SKM-1 (cell line): ENCODE measurements around the gene TNFRSF8.

Source experiments
- DNase-seq: peaks from one replicate; lab custom pipeline; 2025; ENCODE audit not compliant: unreplicated experiment; lab: John Stamatoyannopoulos, UW

The TNFRSF8 gene

DNA sequence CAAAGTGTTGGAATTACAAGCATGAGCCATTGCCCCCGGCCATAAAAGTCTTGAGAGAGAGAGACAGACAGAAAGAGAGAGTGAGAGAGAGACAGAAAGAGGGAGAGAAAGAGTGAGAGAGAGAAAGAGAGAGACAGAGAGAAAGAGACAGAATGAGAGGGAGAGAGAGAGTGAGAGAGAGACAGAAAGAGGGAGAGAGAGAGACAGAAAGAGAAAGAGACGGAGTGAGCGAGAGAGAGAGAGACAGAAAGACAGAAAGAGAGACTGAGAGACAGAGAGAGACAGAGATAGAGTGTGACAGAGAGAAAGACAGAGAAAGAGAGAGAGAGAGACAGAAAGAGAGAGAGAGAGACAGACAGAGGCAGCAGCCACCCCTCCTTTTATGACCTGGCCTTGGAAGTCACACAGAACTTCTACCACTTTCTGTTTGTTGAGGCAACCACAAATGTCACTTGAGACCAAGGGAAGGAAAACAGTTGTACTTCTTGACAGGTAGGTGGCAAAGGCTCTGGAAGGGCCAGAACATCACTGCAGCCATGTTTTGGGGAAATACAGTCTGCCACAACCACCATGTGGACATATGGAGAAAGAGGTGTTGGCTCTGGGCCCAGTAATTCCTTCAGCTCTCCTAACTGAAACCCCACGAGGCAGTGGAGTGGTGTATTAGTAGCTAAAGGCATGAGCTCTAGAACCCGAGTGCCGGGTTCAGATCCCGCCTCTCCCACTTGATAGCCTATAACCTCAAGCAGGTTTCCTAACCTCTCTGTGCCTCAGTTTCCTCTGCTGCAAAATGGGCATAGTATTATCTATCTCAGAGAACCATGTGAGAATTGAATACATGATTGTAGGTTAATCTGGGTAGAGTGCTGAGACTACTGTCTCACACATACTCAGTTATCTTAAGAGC, 50.6 kb downstream of the TNFRSF8 start:
- no peak for DNase-seq

DNA sequence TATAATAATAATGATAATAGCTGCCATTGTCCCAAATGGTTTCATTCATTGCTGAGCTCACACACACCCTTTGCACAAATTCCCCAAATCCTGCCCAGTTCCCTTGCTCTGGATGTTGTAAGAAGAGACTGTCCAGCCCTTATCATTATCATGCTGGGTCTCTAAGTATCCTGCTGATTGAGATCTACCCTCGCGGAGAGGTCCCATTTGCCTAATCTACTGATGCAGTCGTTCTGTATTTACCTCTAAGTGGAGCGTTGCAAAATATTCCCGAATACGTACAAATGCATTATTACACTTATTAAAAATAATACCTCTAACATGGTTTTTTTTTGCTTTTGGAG, 51.2 kb downstream of the TNFRSF8 start:
- DNase-seq, result no peak

DNA sequence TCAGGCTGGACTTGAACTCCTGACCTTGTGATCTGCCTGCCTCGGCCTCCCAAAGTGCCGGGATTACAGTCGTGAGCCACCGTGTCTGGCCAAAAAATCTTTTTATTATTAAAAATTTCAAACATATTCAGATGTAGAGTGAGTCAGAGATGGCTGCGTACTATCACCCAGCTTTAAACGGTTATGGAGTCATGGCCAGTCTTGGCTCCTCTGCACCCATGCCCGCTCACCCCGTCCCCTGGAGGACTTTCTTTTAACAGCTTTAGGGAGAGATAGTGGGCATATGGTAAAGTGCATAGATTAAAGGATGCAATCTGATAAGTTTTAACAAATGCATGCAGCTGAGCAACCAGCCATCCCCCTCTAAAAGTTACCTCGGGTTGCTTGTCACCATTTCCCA, 51.8 kb downstream of the TNFRSF8 start:
- DNase-seq, result no peak

DNA sequence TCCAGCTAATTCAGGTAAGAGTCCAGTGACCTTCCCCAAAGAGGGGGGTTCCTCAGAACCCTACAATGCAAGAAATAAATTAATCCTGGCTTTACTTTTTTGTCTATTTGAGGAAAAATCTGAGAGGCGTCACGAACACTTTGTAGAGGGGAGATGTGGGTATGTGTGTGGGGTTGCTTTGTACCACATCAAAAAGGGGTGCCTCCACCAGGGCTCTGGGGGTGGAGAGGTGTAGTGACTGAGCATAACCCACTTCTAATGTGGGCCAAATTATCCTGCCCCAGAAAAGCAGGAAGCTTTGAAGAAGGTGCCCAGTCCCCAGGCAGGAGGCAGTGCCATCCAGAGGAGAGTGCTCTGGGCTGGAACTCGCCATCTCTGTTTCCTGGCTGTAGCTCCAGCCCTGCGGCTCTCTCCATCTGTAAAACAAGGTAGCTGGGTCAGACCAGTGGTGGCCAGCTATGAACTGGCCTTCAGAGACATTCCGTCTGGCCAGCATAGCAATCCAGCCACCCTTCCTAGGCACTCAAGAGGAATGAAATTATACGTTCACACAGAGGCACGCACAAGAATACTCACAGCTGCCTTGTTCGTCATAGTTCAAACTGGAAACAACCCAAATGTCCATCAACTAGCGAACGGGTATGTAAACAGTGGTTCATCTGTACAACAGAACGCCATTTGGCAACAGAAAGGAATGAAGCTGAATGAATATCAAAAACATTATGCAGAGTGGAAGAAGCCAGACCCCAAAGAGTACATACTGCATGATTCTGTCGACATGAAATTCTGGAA, 58.3 kb downstream of the TNFRSF8 start:
- DNase-seq, result no peak

DNA sequence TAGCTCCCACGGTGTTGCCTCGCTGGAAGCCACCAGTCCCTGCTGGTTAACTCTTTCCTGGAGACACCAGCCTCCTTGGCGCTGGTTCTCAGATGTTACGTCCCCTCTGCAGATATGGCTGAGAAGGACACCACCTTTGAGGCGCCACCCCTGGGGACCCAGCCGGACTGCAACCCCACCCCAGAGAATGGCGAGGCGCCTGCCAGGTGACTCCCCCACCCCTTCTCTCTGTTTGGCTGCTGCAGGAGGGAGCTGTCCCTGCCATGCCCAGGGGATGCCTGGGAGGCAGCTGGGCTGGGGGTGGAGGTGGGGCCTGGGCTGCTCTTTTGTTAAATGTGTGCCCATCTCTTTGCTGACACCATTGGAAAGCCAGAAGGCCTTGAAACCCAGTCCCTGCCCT, 60.1 kb downstream of the TNFRSF8 start:
- DNase-seq, result no peak

DNA sequence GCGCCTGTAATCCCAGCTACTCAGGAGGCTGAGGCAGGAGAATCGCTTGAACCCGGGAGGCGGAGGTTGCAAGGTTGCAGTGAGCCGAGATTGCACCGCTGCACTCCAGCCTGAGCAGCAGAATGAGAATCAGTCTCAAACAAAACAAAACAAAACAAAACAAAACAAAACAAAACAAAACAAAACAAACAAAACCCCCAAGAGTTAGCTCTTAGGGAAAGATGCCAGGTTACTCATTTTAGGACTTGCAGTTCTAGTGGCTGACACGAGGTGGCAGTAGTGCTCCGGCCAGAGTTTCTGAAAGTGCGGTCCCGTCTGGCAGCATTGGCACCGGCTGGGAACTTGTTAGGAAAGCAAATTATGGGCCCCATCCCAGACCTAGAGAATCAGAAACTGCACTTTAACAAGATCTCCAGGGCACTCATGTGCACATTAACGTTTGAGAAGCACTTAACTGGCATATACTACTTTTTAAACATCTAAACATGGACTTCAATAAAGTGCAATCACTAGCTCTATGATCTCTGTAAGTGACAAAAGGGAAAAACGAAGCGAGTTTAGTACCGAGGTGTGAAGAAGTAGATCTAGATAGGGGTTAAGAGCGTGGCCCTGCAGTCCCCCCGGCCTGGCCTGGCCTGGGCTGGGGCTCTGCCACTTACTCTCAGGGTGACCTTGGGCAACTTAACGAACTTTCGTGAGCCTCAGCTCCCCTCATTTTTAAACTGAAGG, 61.8 kb downstream of the TNFRSF8 start:
- DNase-seq, result peak; percentile 55

DNA sequence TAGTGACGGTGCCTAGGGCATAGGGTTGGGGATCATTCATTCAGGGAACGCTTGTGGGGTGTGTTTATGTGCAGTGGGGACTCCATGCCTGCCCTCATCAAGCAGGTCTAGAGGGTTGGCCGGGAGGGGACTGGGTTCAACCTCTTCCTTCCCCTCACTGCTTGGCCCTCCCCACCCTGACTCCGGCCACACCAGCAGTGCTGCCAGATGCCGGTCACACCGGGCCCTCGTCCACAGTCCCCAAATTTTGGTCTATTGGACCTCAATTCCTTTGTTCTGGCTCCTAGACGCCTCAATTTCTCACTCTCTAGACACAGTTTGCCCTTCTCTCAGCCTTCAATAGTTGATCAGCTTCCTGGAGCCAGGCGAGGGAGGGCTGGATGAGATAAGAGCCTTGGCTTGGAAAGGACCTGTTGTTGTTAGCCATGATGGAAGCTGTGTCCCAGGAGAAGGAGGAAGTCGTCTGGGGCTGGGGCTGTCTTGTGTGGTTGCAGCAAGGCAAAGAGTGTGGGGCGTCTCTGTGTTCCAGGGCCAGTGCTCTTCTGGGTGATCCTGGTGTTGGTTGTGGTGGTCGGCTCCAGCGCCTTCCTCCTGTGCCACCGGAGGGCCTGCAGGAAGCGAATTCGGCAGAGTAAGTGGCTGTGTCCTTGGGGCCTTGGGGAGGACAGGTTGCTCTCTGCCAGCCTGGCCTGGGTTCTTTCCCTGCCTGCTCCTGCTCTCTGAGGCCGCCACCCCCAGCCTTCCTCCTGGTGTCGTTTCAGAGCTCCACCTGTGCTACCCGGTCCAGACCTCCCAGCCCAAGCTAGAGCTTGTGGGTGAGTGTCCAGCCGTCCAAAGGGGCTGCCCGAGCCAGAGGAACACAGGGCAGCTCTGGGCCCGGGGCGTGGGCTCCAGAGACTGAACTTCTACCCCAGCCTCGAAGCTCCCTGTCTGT, 62.6 kb downstream of the TNFRSF8 start:
- DNase-seq, result no peak

DNA sequence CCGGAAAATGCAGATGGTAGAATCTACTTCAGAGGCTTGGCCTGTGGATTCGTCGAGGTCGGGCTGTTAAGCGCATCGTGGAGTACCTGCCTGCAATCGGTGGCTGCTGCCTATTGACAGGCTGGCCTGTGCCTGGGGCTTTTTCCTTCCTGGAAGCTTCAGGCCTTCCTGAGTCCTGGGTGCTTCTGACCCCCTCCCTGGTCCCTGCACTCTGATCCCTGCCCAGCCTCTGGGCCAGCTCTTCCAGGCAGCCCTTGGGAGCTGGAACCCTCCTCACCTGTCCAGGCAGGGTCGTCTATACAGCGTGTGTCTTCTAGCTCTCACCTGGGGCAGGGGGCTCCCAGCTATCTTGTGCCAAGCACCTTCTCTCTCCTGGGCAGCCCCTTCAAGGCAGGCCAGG, 63.7 kb downstream of the TNFRSF8 start:
- DNase-seq, result no peak

DNA sequence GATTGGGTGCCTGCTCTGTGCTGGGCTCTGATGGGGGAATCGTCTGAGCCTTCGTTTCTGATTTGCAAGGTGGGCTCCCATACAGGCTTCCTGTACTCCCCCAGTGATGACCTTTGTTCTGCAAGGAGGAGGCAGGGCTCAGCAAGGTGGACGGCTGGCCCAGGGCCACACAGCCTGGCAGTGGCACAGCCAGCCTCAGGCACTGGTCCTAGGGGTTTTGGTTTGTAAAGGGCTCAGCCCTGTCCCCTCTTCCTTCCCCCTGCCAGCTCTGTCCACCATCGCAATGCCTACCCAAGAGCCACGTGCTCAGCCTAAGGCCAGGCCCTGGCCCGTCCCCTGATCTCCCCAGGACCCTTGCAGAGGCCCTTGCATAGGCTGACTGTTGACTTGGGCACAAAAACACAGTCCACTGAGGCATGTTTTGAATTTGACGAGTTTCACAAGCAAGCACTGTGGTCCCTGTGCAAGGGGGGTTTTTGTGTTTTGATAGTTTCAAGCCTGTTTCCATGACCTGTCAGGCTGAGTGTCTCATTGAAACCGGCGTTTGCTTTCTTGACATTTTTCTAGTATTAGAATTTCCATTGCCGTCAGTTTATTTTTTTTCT, 64.2 kb downstream of the TNFRSF8 start:
- DNase-seq, result no peak

DNA sequence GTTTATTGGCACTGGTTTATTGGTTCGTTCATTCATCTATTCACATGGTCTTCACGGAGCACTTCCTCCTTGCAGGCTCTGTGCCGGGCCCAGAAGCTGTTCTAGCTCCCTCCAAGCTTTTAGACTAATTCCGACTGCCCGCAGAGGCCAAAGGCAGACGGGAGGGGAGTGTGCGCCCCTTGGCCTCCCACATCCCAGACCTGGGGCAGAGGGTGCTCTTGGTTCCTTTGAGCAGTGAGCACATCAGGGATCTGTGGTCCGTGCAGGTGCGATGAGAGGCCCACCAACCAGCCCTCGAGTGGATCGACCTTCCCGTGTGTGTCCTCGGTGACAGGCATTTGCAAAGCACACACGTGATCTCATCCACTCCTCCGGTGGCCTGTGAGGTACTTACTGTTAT, 65.0 kb downstream of the TNFRSF8 start:
- DNase-seq, result no peak

DNA sequence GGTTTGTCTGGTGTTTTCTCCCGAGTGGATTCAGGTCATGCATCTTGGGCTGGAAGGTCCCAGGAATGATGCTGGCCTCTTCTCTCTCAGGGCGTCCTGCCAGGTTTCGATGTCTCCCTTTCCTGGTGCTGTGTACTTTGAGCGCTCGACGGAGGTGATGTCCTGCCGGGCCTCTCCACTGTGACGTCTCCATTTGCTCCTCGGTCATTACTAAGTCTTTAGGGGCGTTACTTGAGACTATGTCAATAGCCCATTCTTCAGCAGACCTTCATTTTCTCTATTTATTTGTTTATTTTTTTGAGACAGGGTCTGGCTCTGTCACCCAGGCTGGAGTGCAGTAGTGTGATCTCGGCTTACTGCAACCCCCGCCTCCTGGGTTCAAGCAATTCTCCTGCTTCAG, 66.5 kb downstream of the TNFRSF8 start:
- no peak for DNase-seq

DNA sequence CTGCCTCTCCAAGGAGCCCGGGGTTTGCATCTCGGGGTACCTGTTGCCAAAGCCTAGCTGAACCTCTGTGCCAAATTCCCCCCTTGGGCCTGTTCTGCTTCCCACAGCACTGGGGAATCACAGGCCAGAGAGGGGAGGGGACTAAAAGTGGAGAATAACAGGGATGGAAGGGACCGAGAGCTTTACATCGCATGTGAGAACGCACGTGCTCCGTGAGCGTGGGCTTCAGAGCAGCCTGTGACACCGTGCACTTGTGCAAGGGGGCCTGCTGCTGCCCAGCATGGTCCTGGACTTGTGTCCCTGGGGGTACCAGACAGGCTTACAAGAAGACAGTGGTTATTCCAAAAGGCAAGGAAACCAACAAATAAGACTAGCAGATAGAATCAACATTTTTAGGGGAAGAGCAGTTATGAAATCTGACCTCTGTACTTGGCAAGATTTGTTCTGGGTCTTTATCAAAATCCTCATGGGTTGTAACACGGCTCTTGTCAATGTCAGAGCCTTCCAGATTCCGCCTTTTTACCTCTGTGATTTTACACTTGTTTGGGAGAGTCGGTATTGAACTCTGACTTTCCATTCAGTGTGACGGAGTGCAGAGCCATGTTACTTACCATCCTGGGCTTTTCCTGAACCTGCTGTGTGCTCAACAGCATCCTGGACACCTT, 67.5 kb downstream of the TNFRSF8 start:
- DNase-seq, result no peak

DNA sequence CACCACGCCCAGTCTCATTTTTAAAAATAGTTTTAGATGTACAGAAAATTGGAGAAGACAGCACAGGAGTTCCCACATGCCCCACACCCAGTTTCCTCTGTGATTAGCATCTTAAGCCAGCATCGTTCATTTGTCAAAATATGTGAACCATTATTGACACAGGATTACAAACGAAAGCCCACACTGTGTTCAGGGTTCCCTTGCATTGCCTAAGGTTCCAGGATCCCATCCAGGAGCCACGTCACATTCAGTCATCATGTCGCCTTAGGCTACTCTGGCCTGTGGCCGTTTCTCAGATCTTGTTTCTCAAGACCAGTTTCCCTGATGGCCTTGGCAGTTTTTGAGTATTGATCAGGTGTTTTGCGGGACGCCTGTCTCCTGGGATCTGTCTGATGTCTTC, 69.0 kb downstream of the TNFRSF8 start:
- no peak for DNase-seq

DNA sequence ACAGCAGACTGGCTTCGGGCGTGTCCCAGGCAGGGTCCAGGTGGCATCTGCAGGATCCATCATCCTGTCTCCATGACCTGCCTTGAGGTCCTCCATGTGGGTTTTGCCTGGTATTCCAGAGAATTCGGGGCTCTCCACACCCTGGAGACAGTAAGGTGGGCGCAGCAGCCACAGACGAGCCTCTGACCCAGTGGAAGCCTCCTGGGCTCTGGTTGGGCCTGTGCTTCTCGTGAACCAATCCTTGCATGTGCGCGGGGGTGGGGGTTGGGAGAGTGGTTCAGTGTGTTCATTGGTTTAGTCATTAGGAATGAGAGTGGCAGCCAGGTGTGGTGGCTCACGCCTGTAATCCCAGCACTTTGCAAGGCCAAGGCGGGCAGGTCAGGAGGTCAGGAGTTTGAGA, 71.6 kb downstream of the TNFRSF8 start:
- no peak for DNase-seq

DNA sequence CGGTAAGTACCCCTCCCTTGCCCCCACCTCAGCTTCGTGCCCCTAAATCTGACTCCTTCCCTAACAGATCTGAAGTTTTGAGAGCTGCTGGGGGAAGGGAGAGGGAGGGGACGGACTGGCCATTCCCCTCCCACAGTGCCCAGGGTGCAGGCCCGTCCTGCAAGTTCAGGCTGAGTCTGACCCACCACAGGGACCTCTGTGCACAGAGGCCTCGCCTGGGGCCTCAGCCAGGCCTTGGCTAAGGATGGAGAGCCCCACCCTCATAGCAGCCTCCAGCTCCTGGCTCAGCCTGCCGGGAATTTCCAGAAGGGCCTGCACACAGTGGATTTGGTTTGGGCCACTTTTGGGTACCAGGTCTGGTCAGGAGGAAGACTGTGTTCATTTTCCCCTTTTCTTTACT, 72.5 kb downstream of the TNFRSF8 start:
- no peak for DNase-seq

DNA sequence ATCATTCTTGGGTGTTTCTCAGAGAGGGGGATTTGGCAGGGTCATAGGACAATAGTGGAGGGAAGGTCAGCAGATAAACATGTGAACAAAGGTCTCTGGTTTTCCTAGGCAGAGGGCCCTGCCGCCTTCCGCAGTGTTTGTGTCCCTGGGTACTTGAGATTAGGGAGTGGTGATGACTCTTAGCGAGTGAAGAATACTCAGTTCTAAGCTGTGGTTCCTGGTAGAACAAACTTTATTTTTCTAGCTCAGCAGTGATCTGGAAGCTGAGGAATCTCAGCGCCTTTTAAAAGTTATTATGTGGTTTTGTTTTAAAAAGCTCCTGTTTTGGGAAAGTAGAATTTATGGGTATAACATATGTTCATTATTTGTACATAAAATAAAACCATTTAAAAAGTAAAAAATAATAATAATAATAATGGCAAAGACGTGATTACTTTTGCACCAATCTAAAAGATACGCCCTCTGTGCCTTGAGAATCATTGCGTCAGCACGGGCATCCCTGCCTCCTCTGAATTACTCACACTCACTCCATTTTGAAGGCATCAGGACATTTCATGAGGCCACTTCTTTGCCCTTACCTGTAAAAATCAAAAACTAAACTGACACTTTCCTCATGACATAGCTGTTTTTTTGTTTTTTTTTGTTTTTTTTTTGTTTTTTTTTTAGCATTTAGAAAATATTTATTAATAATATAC, 74.0 kb downstream of the TNFRSF8 start:
- no peak for DNase-seq

DNA sequence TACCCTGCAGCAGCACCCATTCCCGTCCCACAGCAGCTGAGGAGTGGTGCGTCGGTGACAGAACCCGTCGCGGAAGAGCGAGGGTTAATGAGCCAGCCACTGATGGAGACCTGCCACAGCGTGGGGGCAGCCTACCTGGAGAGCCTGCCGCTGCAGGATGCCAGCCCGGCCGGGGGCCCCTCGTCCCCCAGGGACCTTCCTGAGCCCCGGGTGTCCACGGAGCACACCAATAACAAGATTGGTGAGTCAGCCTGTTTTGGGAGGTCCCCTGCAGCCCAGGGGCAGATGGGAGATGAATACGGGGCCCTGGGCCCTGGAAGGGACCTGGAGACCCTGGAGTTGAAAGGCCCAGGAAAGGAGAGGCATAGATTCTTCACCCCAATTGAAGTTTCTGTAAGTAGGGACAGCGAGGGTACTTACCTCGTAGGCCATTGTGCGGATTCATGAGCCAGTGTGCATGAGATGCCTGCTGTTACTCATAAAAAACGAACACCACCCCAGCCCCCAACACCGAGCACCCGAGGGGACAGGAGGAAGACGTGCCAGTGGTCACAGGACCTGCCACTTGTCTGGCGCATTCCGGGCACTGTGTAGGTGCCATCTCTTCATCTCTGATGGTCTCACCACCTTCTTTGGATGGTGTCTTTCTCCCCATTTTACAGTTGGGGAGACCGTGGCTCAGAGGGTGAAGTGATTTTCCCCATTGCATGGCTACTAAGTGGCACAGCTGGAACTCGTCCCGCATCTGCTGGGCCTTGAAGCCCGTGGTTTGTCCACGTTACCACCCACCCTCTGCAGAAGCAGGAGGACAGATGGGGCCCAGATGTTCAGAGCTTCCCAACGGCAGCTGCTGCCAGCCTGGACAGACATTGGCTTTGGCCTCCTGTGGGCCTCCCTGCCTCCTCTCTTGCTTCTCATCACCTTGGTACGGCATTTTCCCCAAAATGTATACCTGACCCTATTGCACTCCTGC, 75.4 kb downstream of the TNFRSF8 start:
- DNase-seq, result no peak

DNA sequence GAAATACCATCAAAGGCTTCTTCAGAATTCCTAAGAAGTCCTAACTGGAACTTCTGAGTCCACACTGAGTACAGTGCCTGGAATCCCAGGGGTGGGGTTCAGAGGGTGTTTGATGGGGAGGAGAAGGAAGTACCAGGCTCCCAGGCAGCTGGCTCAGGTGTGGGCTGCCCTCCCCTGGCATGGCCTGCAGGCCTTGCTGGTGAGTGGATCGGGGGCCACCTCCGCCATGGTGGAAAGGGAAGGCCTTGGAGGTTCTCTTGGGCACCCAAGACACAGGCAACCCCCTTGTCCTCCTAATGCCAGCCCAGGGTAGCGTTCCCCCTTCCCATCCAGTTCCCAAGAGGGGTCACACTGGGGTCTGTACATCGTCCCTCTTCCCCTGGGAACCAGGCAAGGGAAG, 76.9 kb downstream of the TNFRSF8 start:
- DNase-seq, result no peak
